ENCODE measurements around the gene NDUFA13.

DNA sequence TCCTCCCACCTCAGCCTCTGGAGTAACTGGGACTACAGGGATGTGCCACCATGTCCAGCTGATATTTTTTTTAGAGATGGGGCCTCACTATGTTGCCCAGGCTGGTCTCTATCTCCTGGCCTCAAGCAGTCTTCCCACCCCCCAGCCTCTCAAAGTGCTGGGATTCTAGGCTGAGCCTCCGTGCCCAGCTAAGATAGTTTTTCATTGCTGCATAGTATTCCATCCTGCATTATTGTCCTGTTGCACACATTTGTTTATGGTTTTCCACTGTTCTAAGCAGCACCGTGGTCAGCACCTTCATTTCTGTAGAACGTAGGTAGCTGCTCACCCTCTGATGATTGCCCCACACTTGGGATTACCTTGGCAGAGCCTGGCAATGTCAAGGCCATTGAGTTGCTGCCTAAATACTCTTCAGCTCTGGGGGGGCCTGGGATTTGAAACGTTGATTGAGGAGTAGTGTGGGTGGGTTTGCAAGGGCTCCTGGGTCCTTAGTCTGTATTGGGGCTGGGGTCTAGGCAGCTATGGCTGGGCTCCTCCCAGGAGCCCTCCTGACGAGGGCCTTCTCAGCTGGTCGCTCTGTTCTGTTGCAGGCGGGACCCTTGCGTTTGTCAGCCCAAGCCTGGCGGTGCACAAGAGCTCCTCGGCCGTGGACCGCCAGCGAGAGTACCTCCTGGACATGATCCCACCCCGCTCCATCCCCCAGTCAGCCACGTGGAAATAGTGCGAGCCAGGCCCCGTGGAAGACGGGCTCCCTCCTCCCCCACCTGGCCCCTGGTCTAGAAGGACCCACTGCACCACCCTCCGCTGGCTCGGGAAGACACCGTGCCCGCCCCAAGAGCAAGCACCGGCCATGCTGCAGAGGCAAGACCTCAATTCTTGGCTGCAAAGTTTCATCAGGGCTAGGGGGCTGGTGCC, 11.0 kb upstream of the NDUFA13 start:
- TF ChIP-seq, protein P1, sequence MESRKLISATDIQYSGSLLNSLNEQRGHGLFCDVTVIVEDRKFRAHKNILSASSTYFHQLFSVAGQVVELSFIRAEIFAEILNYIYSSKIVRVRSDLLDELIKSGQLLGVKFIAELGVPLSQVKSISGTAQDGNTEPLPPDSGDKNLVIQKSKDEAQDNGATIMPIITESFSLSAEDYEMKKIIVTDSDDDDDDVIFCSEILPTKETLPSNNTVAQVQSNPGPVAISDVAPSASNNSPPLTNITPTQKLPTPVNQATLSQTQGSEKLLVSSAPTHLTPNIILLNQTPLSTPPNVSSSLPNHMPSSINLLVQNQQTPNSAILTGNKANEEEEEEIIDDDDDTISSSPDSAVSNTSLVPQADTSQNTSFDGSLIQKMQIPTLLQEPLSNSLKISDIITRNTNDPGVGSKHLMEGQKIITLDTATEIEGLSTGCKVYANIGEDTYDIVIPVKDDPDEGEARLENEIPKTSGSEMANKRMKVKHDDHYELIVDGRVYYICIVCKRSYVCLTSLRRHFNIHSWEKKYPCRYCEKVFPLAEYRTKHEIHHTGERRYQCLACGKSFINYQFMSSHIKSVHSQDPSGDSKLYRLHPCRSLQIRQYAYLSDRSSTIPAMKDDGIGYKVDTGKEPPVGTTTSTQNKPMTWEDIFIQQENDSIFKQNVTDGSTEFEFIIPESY (IDR thresholded peaks at IDR 0.05; ENCODE audit: borderline replicate concordance, low read depth) = no peak
- TF ChIP-seq, protein P2, sequence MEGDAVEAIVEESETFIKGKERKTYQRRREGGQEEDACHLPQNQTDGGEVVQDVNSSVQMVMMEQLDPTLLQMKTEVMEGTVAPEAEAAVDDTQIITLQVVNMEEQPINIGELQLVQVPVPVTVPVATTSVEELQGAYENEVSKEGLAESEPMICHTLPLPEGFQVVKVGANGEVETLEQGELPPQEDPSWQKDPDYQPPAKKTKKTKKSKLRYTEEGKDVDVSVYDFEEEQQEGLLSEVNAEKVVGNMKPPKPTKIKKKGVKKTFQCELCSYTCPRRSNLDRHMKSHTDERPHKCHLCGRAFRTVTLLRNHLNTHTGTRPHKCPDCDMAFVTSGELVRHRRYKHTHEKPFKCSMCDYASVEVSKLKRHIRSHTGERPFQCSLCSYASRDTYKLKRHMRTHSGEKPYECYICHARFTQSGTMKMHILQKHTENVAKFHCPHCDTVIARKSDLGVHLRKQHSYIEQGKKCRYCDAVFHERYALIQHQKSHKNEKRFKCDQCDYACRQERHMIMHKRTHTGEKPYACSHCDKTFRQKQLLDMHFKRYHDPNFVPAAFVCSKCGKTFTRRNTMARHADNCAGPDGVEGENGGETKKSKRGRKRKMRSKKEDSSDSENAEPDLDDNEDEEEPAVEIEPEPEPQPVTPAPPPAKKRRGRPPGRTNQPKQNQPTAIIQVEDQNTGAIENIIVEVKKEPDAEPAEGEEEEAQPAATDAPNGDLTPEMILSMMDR (IDR thresholded peaks at IDR 0.05) = no peak
- TF ChIP-seq EP300 (IDR thresholded peaks at IDR 0.05; ENCODE audit: borderline replicate concordance in 1 of 2, low read depth in 1 of 2, low read length in 1 of 2) = no peak
- TF ChIP-seq NFIC (IDR thresholded peaks at IDR 0.05; ENCODE audit: borderline replicate concordance) = no peak
- TF ChIP-seq, protein P3, sequence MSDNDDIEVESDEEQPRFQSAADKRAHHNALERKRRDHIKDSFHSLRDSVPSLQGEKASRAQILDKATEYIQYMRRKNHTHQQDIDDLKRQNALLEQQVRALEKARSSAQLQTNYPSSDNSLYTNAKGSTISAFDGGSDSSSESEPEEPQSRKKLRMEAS (IDR thresholded peaks at IDR 0.05; ENCODE audit: low read depth) = no peak
- TF ChIP-seq, protein P4, sequence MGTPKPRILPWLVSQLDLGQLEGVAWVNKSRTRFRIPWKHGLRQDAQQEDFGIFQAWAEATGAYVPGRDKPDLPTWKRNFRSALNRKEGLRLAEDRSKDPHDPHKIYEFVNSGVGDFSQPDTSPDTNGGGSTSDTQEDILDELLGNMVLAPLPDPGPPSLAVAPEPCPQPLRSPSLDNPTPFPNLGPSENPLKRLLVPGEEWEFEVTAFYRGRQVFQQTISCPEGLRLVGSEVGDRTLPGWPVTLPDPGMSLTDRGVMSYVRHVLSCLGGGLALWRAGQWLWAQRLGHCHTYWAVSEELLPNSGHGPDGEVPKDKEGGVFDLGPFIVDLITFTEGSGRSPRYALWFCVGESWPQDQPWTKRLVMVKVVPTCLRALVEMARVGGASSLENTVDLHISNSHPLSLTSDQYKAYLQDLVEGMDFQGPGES (IDR thresholded peaks at IDR 0.05; ENCODE audit: low read depth, low read length) = no peak
- TF ChIP-seq TAF1 (IDR thresholded peaks at IDR 0.05; ENCODE audit: borderline replicate concordance, low read depth, low read length) = no peak
- no peak for TF ChIP-seq GABPA (IDR thresholded peaks at IDR 0.05; ENCODE audit: low read depth)
- TF ChIP-seq SMC3 (IDR thresholded peaks at IDR 0.05; ENCODE audit: low read depth, low read length) = no peak
- TF ChIP-seq NRF1 (IDR thresholded peaks at IDR 0.05; ENCODE audit: low read depth, low read length) = no peak
- TF ChIP-seq RFX5 (IDR thresholded peaks at IDR 0.05; ENCODE audit: low read length) = no peak

Data from SK-N-SH (cell line).